Measurements from ENCODE around the gene C4BPA.
A peak's percentile ranks its signal among the peaks of the same experiment; 100 is the strongest.

Gene C4BPA

DNA sequence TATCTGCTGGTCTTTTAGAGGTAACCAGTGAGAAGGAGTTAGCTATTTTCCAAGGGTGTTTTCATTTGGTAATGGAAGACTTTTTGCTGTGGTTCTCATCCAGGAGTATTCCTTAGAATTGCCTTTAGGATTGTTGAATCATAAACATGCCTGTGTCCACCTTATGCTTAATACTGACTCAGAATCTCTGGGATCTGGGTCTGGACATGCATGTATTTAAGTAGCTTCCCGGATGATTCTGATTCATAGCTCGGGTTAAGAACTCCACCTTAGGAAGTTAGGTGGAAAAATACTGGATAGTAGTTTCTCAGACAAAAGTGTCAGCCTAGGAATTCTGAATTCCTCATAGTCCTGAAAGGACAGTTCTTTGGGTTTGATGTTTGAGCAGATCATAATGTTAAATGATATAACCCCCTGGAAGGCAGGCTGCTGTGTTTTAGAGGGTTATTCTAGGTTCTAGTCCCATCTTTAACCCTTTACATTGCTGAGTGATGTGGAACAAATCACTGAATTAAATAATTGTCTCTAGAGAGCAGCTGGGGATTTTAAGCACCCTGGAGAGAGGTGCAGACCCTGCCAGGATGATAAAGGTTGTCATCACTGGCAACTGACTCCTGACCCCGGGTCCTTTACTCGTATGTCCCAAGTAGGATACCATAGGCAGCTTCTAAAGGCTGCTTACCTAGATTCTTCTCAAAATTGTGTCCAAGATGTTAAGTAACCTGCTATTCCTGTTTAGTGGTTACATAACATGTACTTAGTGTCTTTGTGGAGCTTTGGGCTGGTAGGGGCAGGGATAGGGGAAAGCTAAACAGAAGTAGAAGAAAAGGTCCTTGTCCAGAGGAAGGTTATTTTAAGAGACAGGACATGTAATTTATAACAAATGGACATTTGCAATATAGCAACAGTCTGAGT, 29.9 kb upstream of the C4BPA start:
- TF ChIP-seq, protein P1, sequence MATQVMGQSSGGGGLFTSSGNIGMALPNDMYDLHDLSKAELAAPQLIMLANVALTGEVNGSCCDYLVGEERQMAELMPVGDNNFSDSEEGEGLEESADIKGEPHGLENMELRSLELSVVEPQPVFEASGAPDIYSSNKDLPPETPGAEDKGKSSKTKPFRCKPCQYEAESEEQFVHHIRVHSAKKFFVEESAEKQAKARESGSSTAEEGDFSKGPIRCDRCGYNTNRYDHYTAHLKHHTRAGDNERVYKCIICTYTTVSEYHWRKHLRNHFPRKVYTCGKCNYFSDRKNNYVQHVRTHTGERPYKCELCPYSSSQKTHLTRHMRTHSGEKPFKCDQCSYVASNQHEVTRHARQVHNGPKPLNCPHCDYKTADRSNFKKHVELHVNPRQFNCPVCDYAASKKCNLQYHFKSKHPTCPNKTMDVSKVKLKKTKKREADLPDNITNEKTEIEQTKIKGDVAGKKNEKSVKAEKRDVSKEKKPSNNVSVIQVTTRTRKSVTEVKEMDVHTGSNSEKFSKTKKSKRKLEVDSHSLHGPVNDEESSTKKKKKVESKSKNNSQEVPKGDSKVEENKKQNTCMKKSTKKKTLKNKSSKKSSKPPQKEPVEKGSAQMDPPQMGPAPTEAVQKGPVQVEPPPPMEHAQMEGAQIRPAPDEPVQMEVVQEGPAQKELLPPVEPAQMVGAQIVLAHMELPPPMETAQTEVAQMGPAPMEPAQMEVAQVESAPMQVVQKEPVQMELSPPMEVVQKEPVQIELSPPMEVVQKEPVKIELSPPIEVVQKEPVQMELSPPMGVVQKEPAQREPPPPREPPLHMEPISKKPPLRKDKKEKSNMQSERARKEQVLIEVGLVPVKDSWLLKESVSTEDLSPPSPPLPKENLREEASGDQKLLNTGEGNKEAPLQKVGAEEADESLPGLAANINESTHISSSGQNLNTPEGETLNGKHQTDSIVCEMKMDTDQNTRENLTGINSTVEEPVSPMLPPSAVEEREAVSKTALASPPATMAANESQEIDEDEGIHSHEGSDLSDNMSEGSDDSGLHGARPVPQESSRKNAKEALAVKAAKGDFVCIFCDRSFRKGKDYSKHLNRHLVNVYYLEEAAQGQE (IDR thresholded peaks at IDR 0.05; ENCODE audit: low read depth): peak; percentile 51; the same call in 1 of the 2 replicates
- TF ChIP-seq YY1 (IDR thresholded peaks at IDR 0.05; ENCODE audit: low read depth): no peak

DNA sequence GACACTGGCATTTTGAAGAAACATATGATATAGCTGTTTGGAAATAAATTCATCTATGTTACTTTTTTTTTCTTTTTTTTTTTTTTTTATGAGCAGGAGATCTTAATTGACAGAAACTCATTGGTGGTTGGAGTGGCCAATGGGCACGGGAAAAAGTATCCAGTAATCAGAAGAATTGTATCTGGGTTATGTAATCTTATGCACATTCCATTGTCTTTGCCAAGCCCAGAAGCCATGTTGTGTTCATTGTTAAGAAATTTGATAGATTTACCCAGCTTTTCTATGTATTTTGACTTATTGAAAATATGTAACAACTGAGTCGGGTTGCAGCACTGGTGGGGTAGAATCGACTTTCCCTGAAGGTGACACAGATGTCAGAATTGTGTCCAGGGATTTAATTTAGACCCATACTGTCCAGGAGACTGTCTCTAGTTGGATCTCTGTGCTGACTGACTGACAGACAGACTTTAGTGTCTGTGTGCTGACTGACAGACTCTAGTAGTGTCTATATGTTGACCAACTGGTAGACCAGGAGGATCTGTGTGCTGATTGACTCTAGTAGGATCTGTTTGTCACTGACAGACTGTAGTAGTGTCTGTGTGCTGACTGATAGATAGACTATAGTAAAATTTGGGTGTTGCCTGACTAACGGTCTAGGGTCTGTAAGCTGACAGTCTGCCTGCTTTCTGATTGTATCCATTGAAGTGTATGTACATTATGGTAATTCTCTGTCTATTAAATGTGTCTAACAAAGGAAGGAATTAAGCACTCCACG, 27.7 kb upstream of the C4BPA start:
- TF ChIP-seq YY1 (IDR thresholded peaks at IDR 0.05; ENCODE audit: low read depth) (no peak), CEBPB (IDR thresholded peaks at IDR 0.05) (no peak), RAD21 (IDR thresholded peaks at IDR 0.05; ENCODE audit: low read depth) (no peak), EGR1 (IDR thresholded peaks at IDR 0.05) (no peak), ZBTB7A (IDR thresholded peaks at IDR 0.05; ENCODE audit: low read depth) (no peak), TEAD4 (IDR thresholded peaks at IDR 0.05) (no peak), EP300 (IDR thresholded peaks at IDR 0.05; ENCODE audit: borderline replicate concordance) (no peak), TCF12 (IDR thresholded peaks at IDR 0.05; ENCODE audit: low read depth) (no peak), TAF1 (IDR thresholded peaks at IDR 0.05; ENCODE audit: low read depth) (no peak), NFIC (IDR thresholded peaks at IDR 0.05) (no peak), CREB1 (IDR thresholded peaks at IDR 0.05; ENCODE audit: low read depth) (no peak), FOXM1 (IDR thresholded peaks at IDR 0.05; ENCODE audit: borderline replicate concordance, low read depth) (no peak)
- TF ChIP-seq, protein P2, sequence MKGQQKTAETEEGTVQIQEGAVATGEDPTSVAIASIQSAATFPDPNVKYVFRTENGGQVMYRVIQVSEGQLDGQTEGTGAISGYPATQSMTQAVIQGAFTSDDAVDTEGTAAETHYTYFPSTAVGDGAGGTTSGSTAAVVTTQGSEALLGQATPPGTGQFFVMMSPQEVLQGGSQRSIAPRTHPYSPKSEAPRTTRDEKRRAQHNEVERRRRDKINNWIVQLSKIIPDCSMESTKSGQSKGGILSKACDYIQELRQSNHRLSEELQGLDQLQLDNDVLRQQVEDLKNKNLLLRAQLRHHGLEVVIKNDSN (IDR thresholded peaks at IDR 0.05): no peak
- TF ChIP-seq, protein P3, sequence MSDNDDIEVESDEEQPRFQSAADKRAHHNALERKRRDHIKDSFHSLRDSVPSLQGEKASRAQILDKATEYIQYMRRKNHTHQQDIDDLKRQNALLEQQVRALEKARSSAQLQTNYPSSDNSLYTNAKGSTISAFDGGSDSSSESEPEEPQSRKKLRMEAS (IDR thresholded peaks at IDR 0.05): no peak
- TF ChIP-seq, protein P1 (IDR thresholded peaks at IDR 0.05; ENCODE audit: low read depth): no peak

DNA sequence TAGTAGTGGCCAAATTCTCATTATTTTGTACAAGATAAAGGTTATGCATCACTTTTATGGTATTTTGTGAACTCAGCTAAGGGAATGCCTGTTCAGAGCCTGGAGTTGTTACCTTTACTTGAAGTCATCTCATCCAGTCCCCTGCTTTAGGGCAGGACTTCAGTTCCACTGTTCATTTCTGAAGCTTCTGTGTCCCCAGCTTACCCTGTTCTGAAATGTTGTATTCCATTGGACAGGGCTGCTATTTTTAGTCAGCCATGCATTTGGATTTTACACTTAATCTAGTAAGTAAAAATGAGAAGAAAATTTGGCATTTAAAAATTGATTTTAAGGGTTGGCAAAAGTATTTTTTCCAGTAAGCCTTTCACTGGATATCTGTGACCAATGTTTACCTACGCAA, 27.0 kb upstream of the C4BPA start:
- no peak for TF ChIP-seq TAF1 (IDR thresholded peaks at IDR 0.05; ENCODE audit: low read depth)
- TF ChIP-seq CEBPB (IDR thresholded peaks at IDR 0.05): no peak
- no peak for TF ChIP-seq FOXM1 (IDR thresholded peaks at IDR 0.05; ENCODE audit: borderline replicate concordance, low read depth)
- no peak for TF ChIP-seq TCF12 (IDR thresholded peaks at IDR 0.05; ENCODE audit: low read depth)
- TF ChIP-seq, protein P2 (IDR thresholded peaks at IDR 0.05): no peak

DNA sequence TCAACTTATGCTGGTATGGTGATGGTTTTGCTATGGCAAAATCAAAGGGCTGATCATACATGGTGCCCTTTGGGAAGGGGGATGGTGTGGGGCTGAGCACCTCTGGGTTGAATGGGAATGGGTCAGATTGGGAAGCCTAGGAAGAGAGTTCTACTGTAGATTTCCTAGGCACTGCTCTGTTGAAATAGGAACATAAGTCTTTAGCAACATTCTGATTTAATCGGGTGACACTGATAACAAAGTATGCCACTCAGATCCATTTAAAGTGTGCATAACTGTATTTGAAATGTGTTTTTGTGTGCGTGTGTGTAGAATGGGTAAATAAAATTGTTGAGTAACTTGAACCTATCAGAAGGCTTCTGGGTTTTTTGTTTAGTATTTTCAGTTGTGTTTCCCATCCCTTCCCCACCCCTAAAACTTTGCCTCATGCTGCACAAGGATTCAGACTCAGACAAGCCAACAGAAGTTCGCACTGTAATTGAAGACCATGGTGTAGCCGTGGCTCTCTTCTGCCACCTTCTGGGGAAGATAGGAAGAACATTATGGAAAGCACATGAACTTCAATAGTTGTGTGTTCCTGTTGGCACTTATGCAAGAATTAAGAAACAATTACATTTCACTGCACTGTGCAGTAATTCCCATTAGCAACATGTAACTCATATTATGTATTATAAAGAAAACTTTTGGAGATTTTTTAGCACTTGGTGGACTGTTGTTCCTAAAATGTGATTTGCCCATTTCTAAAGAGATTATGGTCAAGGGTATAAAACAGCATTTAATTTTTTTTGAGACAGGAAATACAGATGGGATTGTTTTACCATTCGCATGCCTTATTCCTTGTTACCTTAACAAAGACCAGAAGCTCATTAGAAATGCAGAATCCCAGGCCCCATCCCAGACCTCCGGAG, 26.3 kb upstream of the C4BPA start:
- TF ChIP-seq RAD21 (IDR thresholded peaks at IDR 0.05; ENCODE audit: low read depth): peak; percentile 94
- TF ChIP-seq EP300 (IDR thresholded peaks at IDR 0.05; ENCODE audit: borderline replicate concordance): no peak

DNA sequence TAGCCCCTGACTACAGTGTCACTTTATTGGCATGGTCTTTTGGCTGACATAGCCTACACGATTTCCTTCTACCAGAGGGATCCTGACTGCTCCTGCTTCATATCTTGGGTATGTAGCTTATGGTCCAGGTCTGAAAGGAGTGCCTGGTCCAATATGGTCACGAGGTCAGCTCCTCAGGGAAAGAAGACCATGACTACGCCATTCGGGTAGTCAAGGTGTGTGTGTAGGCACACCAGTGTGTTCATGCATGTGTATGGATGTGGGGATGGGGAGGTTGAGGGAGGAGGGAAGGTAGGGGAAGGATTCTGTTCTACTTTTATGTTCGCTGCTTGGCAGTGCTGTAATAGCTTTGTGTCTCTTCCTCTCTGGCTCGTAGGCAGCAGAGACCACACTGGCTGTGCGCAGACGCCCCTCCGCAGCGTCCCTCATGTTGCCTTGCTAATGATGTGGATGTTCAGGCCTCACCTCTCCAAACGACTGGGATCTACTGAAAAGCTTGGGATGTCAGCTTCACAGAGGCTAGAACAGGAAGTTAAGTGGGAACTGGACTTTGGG, 25.4 kb upstream of the C4BPA start:
- TF ChIP-seq TAF1 (IDR thresholded peaks at IDR 0.05; ENCODE audit: low read depth) (no peak), NFIC (IDR thresholded peaks at IDR 0.05) (no peak), TEAD4 (IDR thresholded peaks at IDR 0.05) (no peak), FOXM1 (IDR thresholded peaks at IDR 0.05; ENCODE audit: borderline replicate concordance, low read depth) (no peak), EGR1 (IDR thresholded peaks at IDR 0.05) (no peak), EP300 (IDR thresholded peaks at IDR 0.05; ENCODE audit: borderline replicate concordance) (no peak), RAD21 (IDR thresholded peaks at IDR 0.05; ENCODE audit: low read depth) (no peak), TCF12 (IDR thresholded peaks at IDR 0.05; ENCODE audit: low read depth) (no peak), CEBPB (IDR thresholded peaks at IDR 0.05) (no peak), YY1 (IDR thresholded peaks at IDR 0.05; ENCODE audit: low read depth) (no peak), CREB1 (IDR thresholded peaks at IDR 0.05; ENCODE audit: low read depth) (no peak), ZBTB7A (IDR thresholded peaks at IDR 0.05; ENCODE audit: low read depth) (no peak)
- TF ChIP-seq, protein P3 (IDR thresholded peaks at IDR 0.05): no peak
- TF ChIP-seq, protein P1 (IDR thresholded peaks at IDR 0.05; ENCODE audit: low read depth): no peak
- TF ChIP-seq, protein P2 (IDR thresholded peaks at IDR 0.05): no peak

All from Ishikawa (cell line).